B cell (primary cell): Measurements from ENCODE around the gene ARHGDIA.

ENCODE experiments used
- CTCF ChIP-seq: fragments of 200-600 bp; IDR thresholded peaks from one replicate; pipeline ENCODE4 v1.8.0; 2022; ENCODE audit warnings: antibody characterized with exemption, mild to moderate bottlenecking
- EZH2 ChIP-seq: IDR thresholded peaks from 2 replicates; pipeline ENCODE4 v1.6.1; 2012; ENCODE audit warnings: borderline replicate concordance, low read depth, mild to moderate bottlenecking, moderate library complexity, low read length; ENCODE audit not compliant: insufficient read depth, poor library complexity, severe bottlenecking

- TF ChIP-seq EZH2 (no peak), CTCF (no peak)
Observed at GRCh38 chr17:81902653-81903414, 31.7 kb upstream of the ARHGDIA start.
